HFF-Myc (cell line): ENCODE results near the gene MCC.

Source experiments
- DNase-seq: peaks from one replicate; pipeline ENCODE4 v3.0.0-alpha.2; 2011; ENCODE audit warnings: low read depth; ENCODE audit errors: extremely low read depth
- H3K4me3 ChIP-seq: replicated peaks from 2 replicates; pipeline ENCODE4 v1.5.1; 2011; ENCODE audit warnings: low read depth, mild to moderate bottlenecking, control low read depth, low read length
- CTCF ChIP-seq: IDR thresholded peaks from 2 replicates; pipeline ENCODE4 v1.5.1; 2012; ENCODE audit warnings: mild to moderate bottlenecking, low read depth, low read length, control low read depth; ENCODE audit errors: missing control alignments

MCC gene

GRCh38 chr5:113038714-113039113 lies 449.5 kb downstream of the MCC start:
- H3K4me3 ChIP-seq: no peak overlapping the region
- DNase-seq: no peak
- TF ChIP-seq CTCF: no peak

GRCh38 chr5:113038136-113038535 lies 450.1 kb downstream of the MCC start:
- H3K4me3 ChIP-seq: no peak overlapping the region
- no peak for TF ChIP-seq CTCF
- no peak for DNase-seq

- no peak for TF ChIP-seq CTCF
These were observed 451.4 kb downstream of the MCC start for GRCh38 chr5:113036826-113037225.

GRCh38 chr5:113036321-113036720 lies 451.9 kb downstream of the MCC start:
- H3K4me3 ChIP-seq: no peak overlapping the region
- no peak for TF ChIP-seq CTCF
- DNase-seq: no peak

More at GRCh38 chr5:113036826-113037225, 451.4 kb downstream of the MCC start:
- H3K4me3 ChIP-seq: no peak overlapping the region
- no peak for DNase-seq

GRCh38 chr5:113035096-113035495 lies 453.2 kb downstream of the MCC start:
- no peak for TF ChIP-seq CTCF
- no peak for DNase-seq
- no peak overlapping the region for H3K4me3 ChIP-seq

GRCh38 chr5:113034182-113034773 lies 454.0 kb downstream of the MCC start:
- no peak for TF ChIP-seq CTCF

GRCh38 chr5:113031557-113031956 lies 456.7 kb downstream of the MCC start:
- H3K4me3 ChIP-seq: no peak overlapping the region
- no peak for DNase-seq
- no peak for TF ChIP-seq CTCF

More at GRCh38 chr5:113034182-113034773, 454.0 kb downstream of the MCC start:
- peak; percentile 61 for DNase-seq
- no peak overlapping the region for H3K4me3 ChIP-seq
